HG02763 (cell line): ENCODE results near the gene PGAP2.
A peak's percentile ranks its signal among the peaks of the same experiment; 100 is the strongest.

Experiments
- ATAC-seq: cut with Tn5 transposase; IDR thresholded peaks from one replicate; pipeline ENCODE4 v1.9.1; 2021; ENCODE audit warnings: mild to moderate bottlenecking, moderate library complexity; ENCODE audit not compliant: unreplicated experiment

Gene PGAP2

GRCh38 chr11:3831378-3832239 lies 23.2 kb downstream of the PGAP2 start:
- no peak for ATAC-seq

DNA sequence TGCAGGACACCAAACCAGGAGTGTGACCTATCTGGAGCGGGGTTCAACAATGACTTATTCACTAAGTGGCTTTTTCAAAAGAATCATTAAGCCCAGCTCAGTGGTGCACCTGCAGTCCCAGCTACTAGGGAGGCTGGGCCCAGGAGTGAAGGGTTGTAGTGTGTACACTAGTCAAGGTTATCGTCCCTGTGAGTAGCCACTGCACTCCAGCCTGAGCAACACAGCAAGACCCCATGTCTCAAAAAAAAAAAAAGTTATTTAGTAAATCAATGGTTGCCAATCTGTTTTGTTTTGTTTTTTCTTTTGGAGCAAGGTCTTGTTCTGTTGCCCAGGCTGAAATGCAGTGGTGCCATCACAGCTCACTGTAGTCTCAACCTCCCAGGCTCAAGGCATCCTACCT lies 24.5 kb downstream of the PGAP2 start:
- no peak for ATAC-seq

DNA sequence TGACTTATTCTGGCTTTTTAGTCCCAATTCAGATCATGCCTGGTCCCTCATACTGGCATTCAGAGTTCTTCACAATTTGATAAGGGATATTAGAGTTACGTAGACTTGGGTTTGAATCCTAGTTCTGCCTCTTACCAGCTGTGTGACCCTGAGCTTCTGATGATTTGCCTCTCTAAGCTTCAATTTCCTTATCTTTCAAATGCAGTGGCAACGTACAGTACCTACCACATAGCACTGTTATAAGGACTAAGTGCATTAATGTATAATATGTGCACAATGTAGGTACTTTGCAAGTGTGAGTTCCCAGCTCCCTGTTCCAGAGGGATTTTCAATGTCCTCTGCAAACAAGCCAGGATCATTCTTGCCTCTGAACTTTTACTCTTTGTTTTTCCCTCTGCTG lies 25.1 kb downstream of the PGAP2 start:
- no peak for ATAC-seq

DNA sequence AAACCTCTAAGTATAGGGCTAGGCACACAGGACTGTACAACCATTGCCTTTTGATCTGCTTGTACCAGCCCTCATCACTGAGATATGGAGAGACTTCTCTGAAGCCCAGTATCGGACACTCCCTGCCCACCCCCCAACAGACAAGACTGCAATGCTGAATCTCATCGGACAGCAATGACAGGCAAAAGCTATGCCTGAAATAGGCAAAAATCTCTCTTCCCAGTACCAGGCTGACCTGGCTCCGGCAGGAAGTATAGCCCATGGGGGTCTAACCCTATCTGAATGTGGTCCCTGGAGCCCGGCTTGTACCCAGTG lies 25.9 kb downstream of the PGAP2 start:
- no peak for ATAC-seq

DNA sequence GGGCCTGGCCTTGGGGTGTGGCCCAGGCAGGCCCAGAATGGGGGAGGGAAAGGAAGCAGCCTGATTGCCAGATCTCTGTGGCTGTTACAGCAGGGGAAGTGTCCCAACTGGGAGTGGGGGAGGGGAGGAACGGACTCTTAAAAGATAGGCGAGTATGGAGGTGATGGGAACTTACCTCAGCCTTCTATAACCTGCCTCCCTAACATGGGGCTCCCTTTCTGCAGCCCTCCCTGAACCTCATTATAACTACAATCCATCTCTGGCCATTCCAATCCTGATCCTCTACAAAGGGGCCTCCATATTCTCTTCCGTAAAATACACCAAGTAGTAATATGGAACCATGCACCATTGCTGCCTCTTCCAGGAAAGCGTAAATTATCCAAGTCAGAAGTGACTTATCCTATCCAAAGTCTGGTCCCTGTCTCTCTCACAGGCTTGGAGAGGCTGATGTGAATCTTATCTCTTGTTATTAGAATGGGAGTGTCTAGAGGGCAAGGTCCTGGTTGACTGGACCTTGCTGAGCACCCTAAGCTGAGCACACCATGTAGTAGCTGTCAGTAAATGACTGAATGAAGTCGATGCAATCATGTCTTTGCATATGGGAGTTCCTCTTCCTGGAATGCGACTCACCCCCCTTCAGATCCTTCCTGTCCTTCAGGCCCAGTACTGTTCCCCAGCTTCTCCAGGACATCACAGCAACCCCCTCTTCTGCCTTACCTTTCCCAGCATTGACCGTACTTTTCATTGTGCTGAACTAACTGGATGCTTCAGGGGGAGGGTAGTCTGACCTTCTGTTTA lies 26.5 kb downstream of the PGAP2 start:
- ATAC-seq: no peak

DNA sequence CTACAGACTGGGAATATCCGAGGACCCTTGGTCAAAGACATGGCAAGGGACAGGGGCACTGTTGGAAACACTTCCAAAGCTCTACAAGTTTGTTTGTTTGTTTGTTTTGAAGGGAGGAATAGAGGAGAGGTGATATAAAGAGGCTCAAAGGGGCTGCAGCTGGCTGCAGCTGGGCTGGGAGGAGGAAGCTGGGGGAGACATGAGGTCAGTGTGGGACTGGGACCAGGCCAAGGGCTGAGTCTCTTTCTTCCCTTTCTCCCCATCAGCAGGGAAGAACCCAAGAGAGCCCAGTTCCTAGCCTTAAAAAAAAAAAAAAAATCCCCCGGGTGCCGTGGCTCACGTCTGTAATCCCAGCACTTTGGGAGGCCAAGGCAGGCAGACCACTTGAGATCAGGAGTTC lies 27.4 kb downstream of the PGAP2 start:
- ATAC-seq: no peak

- ATAC-seq: no peak
Observed at GRCh38 chr11:3836903-3837302, 28.5 kb downstream of the PGAP2 start.

- no peak for ATAC-seq
Observed at GRCh38 chr11:3837793-3838192, 29.4 kb downstream of the PGAP2 start.

- ATAC-seq: no peak
Observed at GRCh38 chr11:3838504-3838903, 30.1 kb downstream of the PGAP2 start.

GRCh38 chr11:3840004-3840869 lies 31.9 kb downstream of the PGAP2 start:
- no peak for ATAC-seq

DNA sequence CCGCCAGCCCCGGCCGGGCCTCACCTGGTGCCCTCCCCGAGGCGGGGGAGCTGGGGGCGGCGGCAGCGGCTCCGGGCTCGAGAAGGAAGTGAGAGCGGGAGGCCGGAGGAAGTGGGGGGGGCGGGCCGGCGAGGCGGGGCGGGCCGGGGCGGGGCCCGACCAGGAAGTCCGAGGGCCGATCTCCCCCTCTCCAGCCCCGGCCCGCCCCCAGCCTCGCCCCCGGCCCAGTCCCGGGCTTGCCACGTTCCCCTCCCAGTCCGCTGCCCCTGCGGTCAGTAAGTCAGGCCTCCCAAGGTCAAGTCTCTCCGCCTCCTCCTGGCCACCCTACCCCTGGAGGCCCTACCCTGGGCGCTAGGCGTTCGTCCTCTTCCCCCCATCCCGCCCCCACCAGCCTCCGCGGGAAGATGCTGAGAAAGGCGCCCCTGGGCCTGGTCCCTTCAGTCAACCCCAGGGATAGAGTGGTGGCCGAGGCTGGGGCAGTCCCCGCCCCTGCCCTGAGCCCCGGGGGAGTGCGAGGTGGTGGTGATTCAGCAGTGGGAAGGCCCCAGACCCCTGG lies 32.6 kb downstream of the PGAP2 start, which contains the start of gene RHOG:
Gene RHOG, minus strand, starts transcription at position 90 of the 556 bp plus-strand sequence. CDS start 12,821 bp downstream, outside the sequence.
- ATAC-seq: peak; percentile 48

- ATAC-seq: peak; percentile 53
Observed at GRCh38 chr11:3841426-3842350, 33.3 kb downstream of the PGAP2 start.

GRCh38 chr11:3843326-3843725 lies 35.0 kb downstream of the PGAP2 start:
- no peak for ATAC-seq

GRCh38 chr11:3845246-3845645 lies 36.9 kb downstream of the PGAP2 start:
- ATAC-seq: no peak

GRCh38 chr11:3845670-3846069 lies 37.3 kb downstream of the PGAP2 start:
- no peak for ATAC-seq

DNA sequence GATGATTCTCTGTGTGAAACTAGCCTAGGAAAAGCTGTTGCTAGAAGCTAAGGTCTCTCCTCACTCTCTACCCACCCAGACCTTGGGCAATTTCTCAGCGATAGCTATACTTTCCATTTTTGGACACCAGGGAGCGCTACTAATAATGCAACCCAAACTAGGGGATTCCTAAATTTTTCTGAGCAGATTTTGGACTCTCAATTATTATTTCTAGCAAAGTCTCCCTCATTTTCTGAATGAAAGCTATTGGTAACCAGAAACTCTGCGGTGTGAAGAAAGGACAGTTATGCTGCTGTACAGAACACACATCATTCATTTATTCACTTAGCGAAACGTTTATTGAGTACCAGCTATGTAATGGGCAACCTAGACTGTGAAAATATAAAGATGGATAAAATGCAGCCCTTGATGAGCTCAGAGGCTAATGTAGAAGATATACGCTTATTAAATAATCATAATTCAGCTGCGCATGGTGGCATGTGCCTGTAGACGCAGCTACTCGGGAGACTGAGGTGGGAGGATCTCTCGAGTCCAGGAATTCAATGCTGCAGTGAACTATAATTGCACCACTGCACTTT lies 41.0 kb downstream of the PGAP2 start:
- ATAC-seq: no peak

DNA sequence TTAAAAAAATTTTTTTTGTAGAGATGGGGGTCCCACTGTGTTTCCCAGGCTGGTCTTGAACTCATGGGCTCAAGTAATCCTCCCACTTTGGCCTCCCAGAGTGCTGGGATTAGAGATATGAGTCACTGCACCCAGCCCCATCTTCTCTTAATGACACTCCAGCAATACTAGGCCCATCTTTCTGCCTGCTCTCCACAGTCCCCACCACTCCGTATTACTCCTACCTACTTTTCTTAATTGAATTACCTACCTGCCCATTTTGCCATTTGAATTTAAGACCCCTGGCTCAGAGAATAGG lies 45.1 kb downstream of the PGAP2 start:
- no peak for ATAC-seq

- peak; percentile 30 for ATAC-seq
Observed at GRCh38 chr11:3853899-3854659, 45.7 kb downstream of the PGAP2 start.

DNA sequence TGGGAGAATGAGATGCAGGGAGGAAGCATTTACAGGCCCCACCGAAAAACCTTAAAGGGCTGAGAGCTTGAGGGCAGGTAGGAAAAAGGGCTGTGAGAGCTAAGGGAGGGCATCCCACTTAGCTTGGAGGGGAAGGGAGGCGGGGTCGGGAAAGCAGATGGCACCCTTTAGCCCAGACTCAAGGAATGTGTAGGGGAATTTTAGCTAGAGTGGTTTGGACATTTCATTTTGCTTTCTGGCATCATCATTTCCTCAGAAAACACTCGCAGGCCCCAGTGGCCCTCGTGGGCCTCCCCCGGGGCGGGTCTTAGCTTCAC lies 46.3 kb downstream of the PGAP2 start:
- no peak for ATAC-seq
